ENCODE data around the gene SHOC2. TPM values are rescaled to one million over a fixed set of nuclear protein-coding genes. Genes with fewer than 3 reads are reported as not detected.

SHOC2 gene
- total and polyA plus RNA-seq, 2 of the 4 experiments (the other 2 are of a cell fraction), result 13.4 to 47.5 TPM

GRCh38 chr10:110993024-110993693 lies 73.8 kb downstream of the SHOC2 start:
- WGBS, 2 experiments (ENCODE audit: extremely low coverage in 2 of 2, insufficient read length in 1 of 2), result no CpG with 5 or more reads among the region's 4 CpGs
- BruUV-seq (replicated peaks), result no TSS peak
- no peak overlapping the region for H3K4ac ChIP-seq (ENCODE audit: low read depth, low read length)
- no peak for TF ChIP-seq RCOR1 (IDR thresholded peaks at IDR 0.05; ENCODE audit: insufficient replicate concordance, low read length)
- no peak for TF ChIP-seq SMC3 (IDR thresholded peaks at IDR 0.05; ENCODE audit: low read depth, low read length)
- TF ChIP-seq MAZ (IDR thresholded peaks at IDR 0.05; ENCODE audit: borderline replicate concordance, low read depth, low read length), result no peak
- TF ChIP-seq FOS (IDR thresholded peaks at IDR 0.05; ENCODE audit: low read depth, low read length), result peak; percentile 74
- no peak for TF ChIP-seq POLR2A (IDR thresholded peaks at IDR 0.05; ENCODE audit: low read depth, low read length)
- no peak for TF ChIP-seq ELK1 (IDR thresholded peaks at IDR 0.05; ENCODE audit: borderline replicate concordance, low read depth, low read length)
- no peak for TF ChIP-seq BHLHE40 (IDR thresholded peaks at IDR 0.05; ENCODE audit: low read depth, low read length)
- no peak for TF ChIP-seq CHD1 (IDR thresholded peaks at IDR 0.05; ENCODE audit: low read depth, low read length)
- no peak for TF ChIP-seq RFX5 (IDR thresholded peaks at IDR 0.05; ENCODE audit: low read depth, low read length)
- TF ChIP-seq NFE2L2 (IDR thresholded peaks at IDR 0.05; ENCODE audit: low read depth, low read length), result no peak
- no peak for TF ChIP-seq MXI1 (IDR thresholded peaks at IDR 0.05; ENCODE audit: borderline replicate concordance, low read depth, low read length)
- TF ChIP-seq USF2 (IDR thresholded peaks at IDR 0.05; ENCODE audit: low read depth, low read length), result no peak
- no peak for TF ChIP-seq CTCF (conservative IDR thresholded peaks at IDR 0.05; ENCODE audit: low read depth, low read length)
- 0 out of 2 replicates have a peak, but pooled peaks have one; percentile 1 for TF ChIP-seq MAFK (IDR thresholded peaks at IDR 0.05; ENCODE audit: low read depth, low read length)
- no peak for TF ChIP-seq RAD21 (IDR thresholded peaks at IDR 0.05; ENCODE audit: low read length)
- peak; percentile 51 for TF ChIP-seq CEBPB (IDR thresholded peaks at IDR 0.05; ENCODE audit: low read depth, low read length)
- DNase-seq, result peak; percentile 91
- H2BK20ac ChIP-seq (ENCODE audit: low read depth, low read length), result no peak overlapping the region
- H4K91ac ChIP-seq (ENCODE audit: insufficient read depth, low read depth, low read length), result no peak overlapping the region
- H3K36me3 ChIP-seq (ENCODE audit: control insufficient read depth, insufficient read depth, low read length), result peaks cover 2% of the 10 kb centered on the region
- no peaks in the 10 kb centered on the region for H3K27me3 ChIP-seq (ENCODE audit: control insufficient read depth, insufficient read depth, low read length)
- no peak overlapping the region for H3K4me3 ChIP-seq (ENCODE audit: insufficient read depth, low read depth, low read length)
- ChIA-PET CTCF (no interaction called here), POLR2A (ENCODE audit: unreplicated experiment) (no interaction called here)
- no peak overlapping the region for H3K27ac ChIP-seq (ENCODE audit: insufficient read depth, low read length)
- peak; percentile 92 for ATAC-seq (ENCODE audit: low read depth)
- intact Hi-C loops (cut with micrococcal nuclease), result loop anchor here (10.0 kb wide), 1 partner anchor 248 kb away; no protein-coding TSS in a partner anchor
- H3K4me2 ChIP-seq (ENCODE audit: low read depth, low read length), result peak overlapping the region; percentile 52; the same call in 1 of the 2 replicates
- H2AK5ac ChIP-seq (ENCODE audit: low read depth, low read length), result no peak overlapping the region
- in situ Hi-C loops (cut with MboI; ENCODE audit: low sequenced_read_pairs), result no loop called here
- H3K9me3 ChIP-seq (ENCODE audit: control insufficient read depth, insufficient read depth, low read length), result no peaks in the 10 kb centered on the region
- H4K8ac ChIP-seq (ENCODE audit: low read depth in 2 of 2, low read length in 2 of 2), result no peak overlapping the region
- no peaks in the 10 kb centered on the region for H3K9me1 ChIP-seq (ENCODE audit: insufficient read depth, low read length)
- H2BK120ac ChIP-seq (ENCODE audit: low read depth, low read length), result no peak overlapping the region
- no peak overlapping the region for H2BK5ac ChIP-seq (ENCODE audit: low read depth, low read length, poor library complexity, severe bottlenecking)
- no peak overlapping the region for H2BK15ac ChIP-seq (ENCODE audit: low read depth, low read length)
- no peak overlapping the region for H3K14ac ChIP-seq (replicated peaks; ENCODE audit: low read depth, low read length)
- peaks cover 1% of the 10 kb centered on the region; the same call in 1 of the 2 replicates for H3K4me1 ChIP-seq (ENCODE audit: control insufficient read depth, insufficient read depth, low read length)
- dilution Hi-C loops (cut with HindIII; ENCODE audit: low sequenced_read_pairs, unreplicated experiment), result no loop called here
- H3K79me1 ChIP-seq (ENCODE audit: low read depth in 1 of 2, low read length in 2 of 2), result peaks cover 11 to 17% of the 10 kb centered on the region in 2 experiments
- H4K5ac ChIP-seq (ENCODE audit: low read depth, low read length), result no peak overlapping the region
- no peak overlapping the region for H2AFZ ChIP-seq (replicated peaks; ENCODE audit: low read length, poor library complexity)
- H3K56ac ChIP-seq (ENCODE audit: extremely low read depth, insufficient read depth, low read length), result no peak overlapping the region
- no peak overlapping the region for H3K18ac ChIP-seq (ENCODE audit: low read depth, low read length)
- no peak overlapping the region for H3K9ac ChIP-seq (ENCODE audit: low read depth, low read length)
- H4K20me1 ChIP-seq (ENCODE audit: insufficient read depth, low read length), result peaks cover 5% of the 10 kb centered on the region; the same call in 1 of the 2 replicates
- H2AK9ac ChIP-seq (replicated peaks; ENCODE audit: low read depth, low read length, poor library complexity), result no peak overlapping the region
- no peak overlapping the region for H3K23ac ChIP-seq (ENCODE audit: low read depth, low read length)

Data from IMR-90 (cell line).